H9 (cell line): ENCODE measurements around the gene WWC2. TPM values are rescaled to one million over a fixed set of nuclear protein-coding genes. Genes with fewer than 3 reads are reported as not detected.

Experiments
- DNase-seq: peaks from one replicate; pipeline ENCODE4 v3.0.0-alpha.2; 2017
- H2AFZ ChIP-seq: one replicate; pipeline ENCODE4 v1.6.1; 2013; ENCODE audit warnings: mild to moderate bottlenecking, low read length, control low read depth, moderate library complexity
- H2AK5ac ChIP-seq: 2 replicates; pipeline ENCODE4 v1.6.1; 2013; ENCODE audit warnings: low read length, control low read depth, mixed read lengths; ENCODE audit not compliant: insufficient read length
- H2BK120ac ChIP-seq: one replicate; pipeline ENCODE4 v1.6.1; 2013; ENCODE audit warnings: low read depth, mild to moderate bottlenecking, low read length, control low read depth, inconsistent platforms; ENCODE audit not compliant: poor library complexity, severe bottlenecking
- H2BK12ac ChIP-seq: 2 replicates; pipeline ENCODE4 v1.6.1; 2013; ENCODE audit warnings: low read length, control low read depth, mixed read lengths, low read depth; ENCODE audit not compliant: insufficient read length
- H2BK15ac ChIP-seq: 2 replicates; pipeline ENCODE4 v1.6.1; 2013; ENCODE audit warnings: low read depth, low read length, control low read depth
- H2BK20ac ChIP-seq: one replicate; pipeline ENCODE4 v1.6.1; 2013; ENCODE audit warnings: low read depth, mild to moderate bottlenecking, low read length, control low read depth, inconsistent platforms; ENCODE audit not compliant: poor library complexity, severe bottlenecking
- H2BK5ac ChIP-seq: 2 replicates; pipeline ENCODE4 v1.6.1; 2013; ENCODE audit warnings: low read length, control low read depth, mixed read lengths; ENCODE audit not compliant: insufficient read length
- H3K14ac ChIP-seq: 2 replicates; pipeline ENCODE4 v1.6.1; 2013; ENCODE audit warnings: low read length, control low read depth; ENCODE audit not compliant: insufficient read depth
- H3K18ac ChIP-seq: 2 replicates; pipeline ENCODE4 v1.6.1; 2013; ENCODE audit warnings: low read depth, mild to moderate bottlenecking, mixed read lengths, low read length, control low read depth; ENCODE audit not compliant: insufficient read length
- H3K23ac ChIP-seq: 2 replicates; pipeline ENCODE4 v1.6.1; 2013; ENCODE audit warnings: low read length, control low read depth, mixed read lengths, low read depth; ENCODE audit not compliant: insufficient read length
- H3K23me2 ChIP-seq: 2 replicates; pipeline ENCODE4 v1.6.1; 2013; ENCODE audit warnings: low read depth, mild to moderate bottlenecking, mixed read lengths, low read length, control low read depth; ENCODE audit not compliant: insufficient read length, poor library complexity, severe bottlenecking
- H3K27ac ChIP-seq: 2 replicates; pipeline ENCODE4 v1.5.1; 2013; ENCODE audit warnings: low read length, control low read depth, mixed read lengths, low read depth; ENCODE audit not compliant: insufficient read length
- H3K27me3 ChIP-seq: 2 replicates; pipeline ENCODE4 v1.6.1; 2013; ENCODE audit warnings: low read length, control low read depth, inconsistent platforms; ENCODE audit not compliant: insufficient read depth
- H3K4ac ChIP-seq: 2 replicates; pipeline ENCODE4 v1.6.1; 2013; ENCODE audit warnings: low read depth, mild to moderate bottlenecking, control low read depth, inconsistent platforms, low read length, moderate library complexity
- H3K4me1 ChIP-seq: 2 replicates; pipeline ENCODE4 v1.6.1; 2013; ENCODE audit warnings: low read length, control low read depth, inconsistent platforms; ENCODE audit not compliant: insufficient read depth
- H3K4me2 ChIP-seq: 2 replicates; pipeline ENCODE4 v1.6.1; 2013; ENCODE audit warnings: low read length, control low read depth, mixed read lengths; ENCODE audit not compliant: insufficient read length, insufficient read depth
- H3K56ac ChIP-seq: 2 replicates; pipeline ENCODE4 v1.6.1; 2013; ENCODE audit warnings: low read depth, mild to moderate bottlenecking, mixed read lengths, low read length, control low read depth; ENCODE audit not compliant: insufficient read length
- H3K79me1 ChIP-seq: 2 replicates; pipeline ENCODE4 v1.6.1; 2013; ENCODE audit warnings: low read depth, mild to moderate bottlenecking, moderate library complexity, low read length, control low read depth, inconsistent platforms; ENCODE audit not compliant: insufficient read depth, poor library complexity, severe bottlenecking
- H3K79me2 ChIP-seq: 2 replicates; pipeline ENCODE4 v1.6.1; 2013; ENCODE audit warnings: low read length, control low read depth, inconsistent platforms; ENCODE audit not compliant: insufficient read depth
- H3K9ac ChIP-seq: 2 replicates; pipeline ENCODE4 v1.6.1; 2013; ENCODE audit warnings: low read length, control low read depth, mixed read lengths; ENCODE audit not compliant: insufficient read length; ENCODE audit errors: extremely low read depth
- H3K9me3 ChIP-seq: one replicate; pipeline ENCODE4 v1.6.1; 2013; ENCODE audit warnings: low read depth, low read length, inconsistent platforms; ENCODE audit not compliant: control insufficient read depth
- H3T11ph ChIP-seq: one replicate; pipeline ENCODE4 v1.6.1; 2013; ENCODE audit warnings: mild to moderate bottlenecking, low read length, control low read depth, inconsistent platforms
- H4K20me1 ChIP-seq: one replicate; pipeline ENCODE4 v1.6.1; 2013; ENCODE audit not compliant: control insufficient read depth, insufficient read length, insufficient read depth
- H4K5ac ChIP-seq: 2 replicates; pipeline ENCODE4 v1.6.1; 2013; ENCODE audit warnings: low read depth, mild to moderate bottlenecking, mixed read lengths, low read length, control low read depth; ENCODE audit not compliant: insufficient read length
- H4K8ac ChIP-seq: replicated peaks from 2 replicates; pipeline ENCODE4 v1.6.1; 2013; ENCODE audit warnings: low read length, control low read depth, mixed read lengths, low read depth; ENCODE audit not compliant: insufficient read length
- H4K91ac ChIP-seq: 2 replicates; pipeline ENCODE4 v1.6.1; 2013; ENCODE audit warnings: low read depth, mild to moderate bottlenecking, moderate library complexity, mixed read lengths, low read length, control low read depth; ENCODE audit not compliant: insufficient read length
- H3K27ac Mint-ChIP-seq, 3 experiments: 2 replicates in 2 of 3; 3 replicates in 1 of 3; pipeline ENCODE4 v1.8.0; 2020 to 2021; ENCODE audit warnings: mixed read lengths in 3 of 3, mild to moderate bottlenecking in 1 of 3, moderate library complexity in 1 of 3
- H3K27me3 Mint-ChIP-seq: 2 replicates; pipeline ENCODE4 v1.8.0; 2021; ENCODE audit warnings: low read depth, mild to moderate bottlenecking, moderate library complexity, mixed read lengths
- H3K36me3 Mint-ChIP-seq, 3 experiments: 2 replicates in 2 of 3; 3 replicates in 1 of 3; pipeline ENCODE4 v1.8.0; 2020 to 2021; ENCODE audit warnings: low read depth in 3 of 3, mixed read lengths in 3 of 3; ENCODE audit not compliant: insufficient read depth in 1 of 3
- H3K4me1 Mint-ChIP-seq, 2 experiments: 2 replicates each; pipeline ENCODE4 v1.8.0; 2020; ENCODE audit warnings: mixed read lengths in 2 of 2
- H3K4me3 Mint-ChIP-seq, 2 experiments: 2 replicates in 1 of 2; 3 replicates in 1 of 2; pipeline ENCODE4 v1.8.0; 2020 to 2021; ENCODE audit warnings: mild to moderate bottlenecking in 2 of 2, mixed read lengths in 2 of 2, moderate library complexity in 1 of 2
- H3K9me3 Mint-ChIP-seq, 2 experiments: 2 replicates in 1 of 2; 3 replicates in 1 of 2; pipeline ENCODE4 v1.8.0; 2020; ENCODE audit warnings: mild to moderate bottlenecking in 2 of 2, mixed read lengths in 2 of 2, moderate library complexity in 1 of 2
- CTCF ChIP-seq: fragments of 200-600 bp; sonication (generic); conservative IDR thresholded peaks from 3 replicates; pipeline ENCODE4 v1.8.0; 2021; ENCODE audit warnings: antibody characterized with exemption, mild to moderate bottlenecking
- WGBS: extraction: QIAGEN DNeasy Blood & Tissue Kit; methylation state at CpG from one replicate; pipeline ENCODE4 v1.1.7; 2013; ENCODE audit warnings: missing lambda C conversion rate, low lambda C conversion rate, mixed read lengths; ENCODE audit not compliant: insufficient read length; ENCODE audit errors: extremely low coverage; 5-methylcytosine and 5-hydroxymethylcytosine counted together
- total RNA-seq: library from RNA; stranded (reverse); gene quantifications from 2 replicates; pipeline ENCODE4 v1.2.1, GENCODE V29; 2021

Gene WWC2
- total RNA-seq, 1 experiment from 2014 or later: 106 TPM

GRCh38 chr4:183191630-183192029 is 92.6 kb downstream of the WWC2 start:
- Histone ChIP-seq H3K27ac (no peak overlapping the region), H3K4me2 (no peak overlapping the region), H3K9ac (no peak overlapping the region), H3K14ac (no peak overlapping the region), H3K4me1 (peaks cover 3% of the 10 kb centered on the region; the same call in 1 of the 2 replicates), H4K91ac (no peak overlapping the region), H2BK120ac (no peak overlapping the region), H3K56ac (no peak overlapping the region), H4K20me1 (no peaks in the 10 kb centered on the region), H3K18ac (no peak overlapping the region), H2BK20ac (no peak overlapping the region), H3K23ac (no peak overlapping the region), H4K5ac (no peak overlapping the region), H3K23me2 (no peaks in the 10 kb centered on the region), H3T11ph (no peak overlapping the region), H2BK5ac (no peak overlapping the region), H4K8ac (no peak overlapping the region), H2BK12ac (no peak overlapping the region), H2AK5ac (no peak overlapping the region), H3K4ac (no peak overlapping the region), H3K9me3 (no peaks in the 10 kb centered on the region), H3K79me2 (peaks cover 13% of the 10 kb centered on the region), H2AFZ (no peak overlapping the region), H3K27me3 (no peaks in the 10 kb centered on the region), H3K79me1 (no peaks in the 10 kb centered on the region), H2BK15ac (no peak overlapping the region)
- Mint-ChIP-seq H3K27ac (peak overlapping the region in 2 of 3 experiments; percentile 90 to 92; a peak in 3 of 7 replicates), H3K9me3 (no peaks in the 10 kb centered on the region), H3K36me3 (peaks cover 6 to 25% (median 19%) of the 10 kb centered on the region in 3 experiments; a peak in 6 of 7 replicates), H3K4me1 (peaks cover 43 to 47% of the 10 kb centered on the region in 2 experiments), H3K27me3 (no peaks in the 10 kb centered on the region; the same call in 1 of the 2 replicates), H3K4me3 (no peak overlapping the region)
- whole genome bisulfite sequencing: no CpG with 5 or more reads among the region's 5 CpGs
- no peak for TF ChIP-seq CTCF
- DNase-seq: no peak
